ENCODE measurements around the gene TEAD1. TPM values are rescaled to one million over a fixed set of nuclear protein-coding genes. Genes with fewer than 3 reads are reported as not detected.

TEAD1 gene
- total and polyA plus RNA-seq, 9 of the 15 experiments (the other 6 are each of a cell fraction or from before 2014, with no cell fraction given), result 1.7 to 17.7 (median 10.8) TPM

DNA sequence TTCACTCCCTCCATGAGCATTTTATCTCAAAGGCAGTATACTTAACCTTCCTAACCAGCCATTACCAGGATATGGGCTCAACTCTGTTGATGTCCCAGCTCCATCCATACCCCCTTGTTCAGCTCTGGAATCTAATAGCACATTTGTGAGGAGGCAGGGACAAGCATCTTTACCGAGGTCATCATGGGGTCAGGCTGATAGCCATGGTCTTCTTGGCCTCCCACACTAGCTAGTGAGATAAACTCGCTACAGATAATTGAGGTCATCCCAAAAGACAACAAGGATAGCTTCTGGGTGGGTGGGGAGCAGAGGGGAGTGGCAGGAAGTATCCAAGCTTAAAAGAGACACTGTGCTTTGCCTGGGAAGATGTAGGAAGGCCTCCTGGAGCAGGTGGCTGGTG, 193.3 kb downstream of the TEAD1 start (continued):
- TF ChIP-seq ZNF583 (CRISPR knock-in tag; IDR thresholded peaks at IDR 0.05), result no peak
- TF ChIP-seq BRD4 (IDR thresholded peaks at IDR 0.05), result no peak
- TF ChIP-seq REST (IDR thresholded peaks at IDR 0.05; ENCODE audit: borderline replicate concordance), result no peak
- TF ChIP-seq REST (CRISPR knock-in tag; IDR thresholded peaks at IDR 0.05; ENCODE audit: low read depth), result no peak
- peak; percentile 80 for TF ChIP-seq HMBOX1 (IDR thresholded peaks at IDR 0.05)
- TF ChIP-seq, protein P1, sequence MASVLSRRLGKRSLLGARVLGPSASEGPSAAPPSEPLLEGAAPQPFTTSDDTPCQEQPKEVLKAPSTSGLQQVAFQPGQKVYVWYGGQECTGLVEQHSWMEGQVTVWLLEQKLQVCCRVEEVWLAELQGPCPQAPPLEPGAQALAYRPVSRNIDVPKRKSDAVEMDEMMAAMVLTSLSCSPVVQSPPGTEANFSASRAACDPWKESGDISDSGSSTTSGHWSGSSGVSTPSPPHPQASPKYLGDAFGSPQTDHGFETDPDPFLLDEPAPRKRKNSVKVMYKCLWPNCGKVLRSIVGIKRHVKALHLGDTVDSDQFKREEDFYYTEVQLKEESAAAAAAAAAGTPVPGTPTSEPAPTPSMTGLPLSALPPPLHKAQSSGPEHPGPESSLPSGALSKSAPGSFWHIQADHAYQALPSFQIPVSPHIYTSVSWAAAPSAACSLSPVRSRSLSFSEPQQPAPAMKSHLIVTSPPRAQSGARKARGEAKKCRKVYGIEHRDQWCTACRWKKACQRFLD (CRISPR knock-in tag; IDR thresholded peaks at IDR 0.05), result 0 out of 2 replicates have a peak, but pooled peaks have one; percentile 37
- peak; percentile 46 for TF ChIP-seq ARID1B (IDR thresholded peaks at IDR 0.05)
- TF ChIP-seq, protein P2, sequence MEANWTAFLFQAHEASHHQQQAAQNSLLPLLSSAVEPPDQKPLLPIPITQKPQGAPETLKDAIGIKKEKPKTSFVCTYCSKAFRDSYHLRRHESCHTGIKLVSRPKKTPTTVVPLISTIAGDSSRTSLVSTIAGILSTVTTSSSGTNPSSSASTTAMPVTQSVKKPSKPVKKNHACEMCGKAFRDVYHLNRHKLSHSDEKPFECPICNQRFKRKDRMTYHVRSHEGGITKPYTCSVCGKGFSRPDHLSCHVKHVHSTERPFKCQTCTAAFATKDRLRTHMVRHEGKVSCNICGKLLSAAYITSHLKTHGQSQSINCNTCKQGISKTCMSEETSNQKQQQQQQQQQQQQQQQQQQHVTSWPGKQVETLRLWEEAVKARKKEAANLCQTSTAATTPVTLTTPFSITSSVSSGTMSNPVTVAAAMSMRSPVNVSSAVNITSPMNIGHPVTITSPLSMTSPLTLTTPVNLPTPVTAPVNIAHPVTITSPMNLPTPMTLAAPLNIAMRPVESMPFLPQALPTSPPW (CRISPR knock-in tag; IDR thresholded peaks at IDR 0.05), result 0 out of 2 replicates have a peak, but pooled peaks have one; percentile 24
- TF ChIP-seq POLR2H (tag; IDR thresholded peaks at IDR 0.05; ENCODE audit: low read depth), result no peak
- no peak for TF ChIP-seq GTF2E2 (tag; IDR thresholded peaks at IDR 0.05)
- peak in 1 of 2 experiments; percentile 43; a peak in 1 of 4 replicates for TF ChIP-seq TEAD1 (CRISPR knock-in tag; IDR thresholded peaks at IDR 0.05)
- no peak for TF ChIP-seq MBD2 (IDR thresholded peaks at IDR 0.05; ENCODE audit: borderline replicate concordance, low read depth)
